ENCODE data around the gene ITPR2.

ITPR2 gene

DNA sequence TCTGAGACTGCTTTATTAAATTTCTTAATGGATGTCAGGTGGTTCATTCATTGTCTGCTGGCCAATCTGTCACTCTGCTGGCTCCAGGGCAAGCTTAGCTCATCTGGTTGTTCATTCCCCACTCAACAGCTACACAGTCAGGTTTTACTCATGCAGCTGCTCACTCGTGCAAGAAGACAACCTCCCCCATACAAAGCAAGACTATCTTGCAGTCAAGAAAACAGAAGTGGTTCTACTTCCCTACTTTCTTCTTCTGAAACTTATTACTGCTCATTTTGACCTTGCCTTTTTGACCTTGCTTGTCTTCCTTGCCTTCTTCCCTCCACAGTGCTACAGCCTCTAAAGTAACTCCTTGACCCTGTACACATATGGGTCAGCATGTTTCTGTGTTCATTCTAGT lies 359.7 kb downstream of the ITPR2 start:
- H3K4me3 ChIP-seq (replicated peaks; ENCODE audit: insufficient read depth, low read length): no peak overlapping the region
- H3K27me3 ChIP-seq (ENCODE audit: insufficient read depth, poor library complexity, severe bottlenecking): no peaks in the 10 kb centered on the region
- TF ChIP-seq SPI1 (IDR thresholded peaks at IDR 0.05; ENCODE audit: borderline replicate concordance, low read depth): peak; percentile 99
- TF ChIP-seq GABPA (IDR thresholded peaks at IDR 0.05; ENCODE audit: low read depth): no peak
- TF ChIP-seq POLR2AphosphoS5 (IDR thresholded peaks at IDR 0.05; ENCODE audit: low read depth): peak; percentile 64; the same call in 1 of the 2 replicates
- H3K27ac ChIP-seq (replicated peaks): peak overlapping the region; percentile 86
- peak; percentile 30 to 89 for DNase-seq (ENCODE audit: low read depth in 1 of 2, low spot score in 1 of 2)

DNA sequence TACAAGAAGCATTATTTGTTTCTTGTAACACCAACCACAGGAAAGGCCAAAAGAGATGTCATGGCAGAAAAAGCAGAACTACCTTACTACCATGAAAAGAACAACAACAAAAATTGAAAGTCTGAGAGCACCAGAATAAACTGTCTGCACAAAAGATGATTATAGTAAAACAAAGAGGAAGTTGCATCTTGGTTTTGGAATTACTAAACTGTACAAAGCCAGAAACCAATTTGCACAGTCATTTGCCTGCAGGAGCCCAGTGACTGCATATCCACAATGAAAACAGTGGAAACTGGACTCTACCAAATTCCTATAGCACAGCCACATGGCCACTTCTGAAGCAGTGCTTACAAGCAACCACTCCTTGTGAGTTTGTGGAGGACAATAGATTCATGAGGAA lies 361.4 kb downstream of the ITPR2 start:
- Histone ChIP-seq H3K4me3 (replicated peaks; ENCODE audit: insufficient read depth, low read length) (no peak overlapping the region), H3K27ac (replicated peaks) (peak overlapping the region; percentile 86), H3K27me3 (ENCODE audit: insufficient read depth, poor library complexity, severe bottlenecking) (no peaks in the 10 kb centered on the region)
- DNase-seq (ENCODE audit: low read depth in 1 of 2, low spot score in 1 of 2): peak; percentile 55 to 83
- TF ChIP-seq, protein P1, sequence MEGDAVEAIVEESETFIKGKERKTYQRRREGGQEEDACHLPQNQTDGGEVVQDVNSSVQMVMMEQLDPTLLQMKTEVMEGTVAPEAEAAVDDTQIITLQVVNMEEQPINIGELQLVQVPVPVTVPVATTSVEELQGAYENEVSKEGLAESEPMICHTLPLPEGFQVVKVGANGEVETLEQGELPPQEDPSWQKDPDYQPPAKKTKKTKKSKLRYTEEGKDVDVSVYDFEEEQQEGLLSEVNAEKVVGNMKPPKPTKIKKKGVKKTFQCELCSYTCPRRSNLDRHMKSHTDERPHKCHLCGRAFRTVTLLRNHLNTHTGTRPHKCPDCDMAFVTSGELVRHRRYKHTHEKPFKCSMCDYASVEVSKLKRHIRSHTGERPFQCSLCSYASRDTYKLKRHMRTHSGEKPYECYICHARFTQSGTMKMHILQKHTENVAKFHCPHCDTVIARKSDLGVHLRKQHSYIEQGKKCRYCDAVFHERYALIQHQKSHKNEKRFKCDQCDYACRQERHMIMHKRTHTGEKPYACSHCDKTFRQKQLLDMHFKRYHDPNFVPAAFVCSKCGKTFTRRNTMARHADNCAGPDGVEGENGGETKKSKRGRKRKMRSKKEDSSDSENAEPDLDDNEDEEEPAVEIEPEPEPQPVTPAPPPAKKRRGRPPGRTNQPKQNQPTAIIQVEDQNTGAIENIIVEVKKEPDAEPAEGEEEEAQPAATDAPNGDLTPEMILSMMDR (IDR thresholded peaks at IDR 0.05; ENCODE audit: insufficient read depth, low read length): no peak
- TF ChIP-seq GABPA (IDR thresholded peaks at IDR 0.05; ENCODE audit: low read depth): no peak
- TF ChIP-seq, protein P2, sequence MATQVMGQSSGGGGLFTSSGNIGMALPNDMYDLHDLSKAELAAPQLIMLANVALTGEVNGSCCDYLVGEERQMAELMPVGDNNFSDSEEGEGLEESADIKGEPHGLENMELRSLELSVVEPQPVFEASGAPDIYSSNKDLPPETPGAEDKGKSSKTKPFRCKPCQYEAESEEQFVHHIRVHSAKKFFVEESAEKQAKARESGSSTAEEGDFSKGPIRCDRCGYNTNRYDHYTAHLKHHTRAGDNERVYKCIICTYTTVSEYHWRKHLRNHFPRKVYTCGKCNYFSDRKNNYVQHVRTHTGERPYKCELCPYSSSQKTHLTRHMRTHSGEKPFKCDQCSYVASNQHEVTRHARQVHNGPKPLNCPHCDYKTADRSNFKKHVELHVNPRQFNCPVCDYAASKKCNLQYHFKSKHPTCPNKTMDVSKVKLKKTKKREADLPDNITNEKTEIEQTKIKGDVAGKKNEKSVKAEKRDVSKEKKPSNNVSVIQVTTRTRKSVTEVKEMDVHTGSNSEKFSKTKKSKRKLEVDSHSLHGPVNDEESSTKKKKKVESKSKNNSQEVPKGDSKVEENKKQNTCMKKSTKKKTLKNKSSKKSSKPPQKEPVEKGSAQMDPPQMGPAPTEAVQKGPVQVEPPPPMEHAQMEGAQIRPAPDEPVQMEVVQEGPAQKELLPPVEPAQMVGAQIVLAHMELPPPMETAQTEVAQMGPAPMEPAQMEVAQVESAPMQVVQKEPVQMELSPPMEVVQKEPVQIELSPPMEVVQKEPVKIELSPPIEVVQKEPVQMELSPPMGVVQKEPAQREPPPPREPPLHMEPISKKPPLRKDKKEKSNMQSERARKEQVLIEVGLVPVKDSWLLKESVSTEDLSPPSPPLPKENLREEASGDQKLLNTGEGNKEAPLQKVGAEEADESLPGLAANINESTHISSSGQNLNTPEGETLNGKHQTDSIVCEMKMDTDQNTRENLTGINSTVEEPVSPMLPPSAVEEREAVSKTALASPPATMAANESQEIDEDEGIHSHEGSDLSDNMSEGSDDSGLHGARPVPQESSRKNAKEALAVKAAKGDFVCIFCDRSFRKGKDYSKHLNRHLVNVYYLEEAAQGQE (IDR thresholded peaks at IDR 0.05; ENCODE audit: insufficient replicate concordance, low read depth): no peak
- peak; percentile 31; the same call in 1 of the 2 replicates for TF ChIP-seq POLR2AphosphoS5 (IDR thresholded peaks at IDR 0.05; ENCODE audit: low read depth)
- TF ChIP-seq SPI1 (IDR thresholded peaks at IDR 0.05; ENCODE audit: borderline replicate concordance, low read depth): peak; percentile 78; the same call in 1 of the 2 replicates

DNA sequence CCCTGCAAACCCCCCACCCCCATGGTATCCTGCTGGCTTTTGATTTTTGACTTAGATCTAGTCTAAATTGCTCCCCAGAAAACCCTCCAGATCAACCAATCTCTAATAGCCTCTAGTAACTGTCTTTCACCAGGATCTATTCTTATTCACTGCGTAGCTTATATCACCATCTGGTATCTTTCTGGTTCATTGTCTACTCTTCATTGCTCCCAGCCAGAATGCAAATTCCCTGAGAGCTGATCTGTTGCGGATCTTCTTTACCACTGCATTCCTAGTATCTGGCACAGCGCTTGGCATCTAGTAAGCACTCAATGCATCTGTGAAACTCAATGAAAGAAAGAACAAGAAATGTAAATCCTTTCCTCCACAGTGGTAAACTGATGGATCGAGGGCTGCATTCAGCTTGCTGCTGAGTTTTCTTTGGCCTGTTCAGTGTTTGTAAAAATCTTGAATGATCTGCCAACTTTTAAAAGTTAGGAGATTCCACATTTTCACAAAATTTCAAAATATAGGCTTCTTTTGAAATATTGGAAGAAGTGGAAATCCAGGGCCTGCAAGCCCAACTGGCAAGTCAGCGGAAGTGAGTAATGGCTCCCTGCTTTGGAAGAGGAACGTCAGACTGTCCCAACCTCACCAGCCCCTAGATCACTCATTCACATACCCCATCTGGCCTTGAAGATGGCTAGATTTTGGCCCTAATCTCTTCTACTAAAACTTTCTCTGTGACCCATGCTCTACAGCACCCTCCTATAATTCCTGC lies 363.4 kb downstream of the ITPR2 start:
- Histone ChIP-seq H3K27ac (replicated peaks) (no peak overlapping the region), H3K27me3 (ENCODE audit: insufficient read depth, poor library complexity, severe bottlenecking) (no peaks in the 10 kb centered on the region), H3K4me3 (replicated peaks; ENCODE audit: insufficient read depth, low read length) (no peak overlapping the region)
- DNase-seq (ENCODE audit: low read depth in 1 of 2, low spot score in 1 of 2): no peak
- TF ChIP-seq, protein P1 (IDR thresholded peaks at IDR 0.05; ENCODE audit: insufficient read depth, low read length): no peak
- TF ChIP-seq, protein P2 (IDR thresholded peaks at IDR 0.05; ENCODE audit: insufficient replicate concordance, low read depth): no peak
- no peak for TF ChIP-seq SPI1 (IDR thresholded peaks at IDR 0.05; ENCODE audit: borderline replicate concordance, low read depth)
- no peak for TF ChIP-seq POLR2AphosphoS5 (IDR thresholded peaks at IDR 0.05; ENCODE audit: low read depth)
- TF ChIP-seq GABPA (IDR thresholded peaks at IDR 0.05; ENCODE audit: low read depth): no peak

DNA sequence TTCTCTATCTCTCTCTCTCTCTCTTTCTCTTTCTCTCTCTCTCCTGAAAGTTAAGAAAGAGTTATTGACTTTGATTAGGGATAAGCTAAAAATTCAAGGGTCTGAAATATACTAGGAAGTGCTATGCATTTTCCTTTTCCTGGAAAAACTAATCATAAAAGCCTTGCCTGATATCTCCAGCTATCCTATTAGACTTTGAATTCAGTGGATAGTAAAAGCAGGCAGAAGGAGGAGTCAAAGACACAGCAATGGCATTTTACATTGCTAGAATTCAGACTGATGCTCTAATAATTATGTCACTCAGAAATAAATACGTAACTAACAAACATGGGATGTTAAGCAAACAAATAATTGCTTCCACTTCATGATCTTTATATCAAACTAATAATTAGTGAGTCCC lies 365.6 kb downstream of the ITPR2 start:
- DNase-seq (ENCODE audit: low read depth in 1 of 2, low spot score in 1 of 2): no peak
- no peak overlapping the region for H3K27ac ChIP-seq (replicated peaks)

More for the DNA sequence above, 365.6 kb downstream of the ITPR2 start:
- TF ChIP-seq SPI1 (IDR thresholded peaks at IDR 0.05; ENCODE audit: borderline replicate concordance, low read depth) (no peak), POLR2AphosphoS5 (IDR thresholded peaks at IDR 0.05; ENCODE audit: low read depth) (no peak), GABPA (IDR thresholded peaks at IDR 0.05; ENCODE audit: low read depth) (no peak)
- TF ChIP-seq, protein P2 (IDR thresholded peaks at IDR 0.05; ENCODE audit: insufficient replicate concordance, low read depth): no peak
- TF ChIP-seq, protein P1 (IDR thresholded peaks at IDR 0.05; ENCODE audit: insufficient read depth, low read length): no peak
- H3K27me3 ChIP-seq (ENCODE audit: insufficient read depth, poor library complexity, severe bottlenecking): no peaks in the 10 kb centered on the region
- H3K4me3 ChIP-seq (replicated peaks; ENCODE audit: insufficient read depth, low read length): no peak overlapping the region

Data from HL-60 (cell line).